Type B pancreatic cell (in vitro differentiated cells): ENCODE data around the gene LPIN1. TPM values are rescaled to one million over a fixed set of nuclear protein-coding genes. Genes with fewer than 3 reads are reported as not detected.
"Not testable (repeated sequence)": the region's sequence is repeated elsewhere in the genome, so short reads cannot be mapped to it uniquely, and the experiment has no call there.

Experiments used
- DNase-seq: peaks from one replicate; pipeline ENCODE4 v3.0.0; 2021; ENCODE audit warnings: mixed read lengths; ENCODE audit not compliant: unreplicated experiment; ENCODE audit errors: extremely low spot score
- H3K27ac Mint-ChIP-seq: 2 replicates; pipeline ENCODE4 v1.8.0; 2021; ENCODE audit warnings: mild to moderate bottlenecking, mixed read lengths
- H3K27me3 Mint-ChIP-seq: 2 replicates; pipeline ENCODE4 v1.8.0; 2021; ENCODE audit warnings: mixed read lengths
- H3K36me3 Mint-ChIP-seq: 2 replicates; pipeline ENCODE4 v1.8.0; 2021; ENCODE audit warnings: mixed read lengths
- H3K4me1 Mint-ChIP-seq: one replicate; pipeline ENCODE4 v1.8.0; 2021; ENCODE audit warnings: mixed read lengths; ENCODE audit not compliant: unreplicated experiment
- H3K4me3 Mint-ChIP-seq: 2 replicates; pipeline ENCODE4 v1.8.0; 2021; ENCODE audit warnings: mild to moderate bottlenecking, mixed read lengths
- H3K9me3 Mint-ChIP-seq: 2 replicates; pipeline ENCODE4 v1.8.0; 2021; ENCODE audit warnings: mixed read lengths
- CTCF ChIP-seq: fragments of 200-600 bp; sonication (generic); conservative IDR thresholded peaks from 2 replicates; pipeline ENCODE4 v1.5.0; 2021; ENCODE audit warnings: antibody characterized with exemption, mild to moderate bottlenecking
- total RNA-seq: library from RNA; stranded (reverse); gene quantifications from 2 replicates; pipeline ENCODE4 v1.2.1, GENCODE V29; 2021; ENCODE audit warnings: low replicate concordance

LPIN1 gene
- total RNA-seq, 1 donor from 2014 or later: 26.8 TPM

- Mint-ChIP-seq H3K27me3 (no peaks in the 10 kb centered on the region), H3K9me3 (peaks cover 4% of the 10 kb centered on the region), H3K4me1 (peaks cover 8% of the 10 kb centered on the region), H3K36me3 (peaks cover 4% of the 10 kb centered on the region), H3K4me3 (no peak overlapping the region), H3K27ac (no peak overlapping the region)
- no peak for TF ChIP-seq CTCF
- DNase-seq: no peak
Measured at GRCh38 chr2:11858883-11859282, 112.5 kb downstream of the LPIN1 start.

- peaks cover 16% of the 10 kb centered on the region for H3K4me1 Mint-ChIP-seq
- H3K9me3 Mint-ChIP-seq, H3K27me3 Mint-ChIP-seq: not testable (repeated sequence)
Measured at GRCh38 chr2:11859975-11860374, 113.5 kb downstream of the LPIN1 start.

GRCh38 chr2:11861044-11861443 is 114.6 kb downstream of the LPIN1 start:
- Mint-ChIP-seq H3K27ac (no peak overlapping the region), H3K4me3 (no peak overlapping the region), H3K27me3 (no peaks in the 10 kb centered on the region), H3K36me3 (peaks cover 7% of the 10 kb centered on the region), H3K9me3 (peaks cover 4% of the 10 kb centered on the region), H3K4me1 (peaks cover 21% of the 10 kb centered on the region)
- DNase-seq: no peak
- TF ChIP-seq CTCF: no peak

More at GRCh38 chr2:11859975-11860374, 113.5 kb downstream of the LPIN1 start:
- not testable (repeated sequence) for DNase-seq, H3K36me3 Mint-ChIP-seq, H3K4me3 Mint-ChIP-seq, H3K27ac Mint-ChIP-seq

- Mint-ChIP-seq H3K36me3 (peaks cover 7% of the 10 kb centered on the region), H3K27me3 (no peaks in the 10 kb centered on the region), H3K27ac (no peak overlapping the region), H3K9me3 (peaks cover 4% of the 10 kb centered on the region), H3K4me3 (no peak overlapping the region), H3K4me1 (peaks cover 23% of the 10 kb centered on the region)
- no peak for TF ChIP-seq CTCF
- DNase-seq: no peak
Measured at GRCh38 chr2:11862049-11862448, 115.6 kb downstream of the LPIN1 start.

- H3K4me1 Mint-ChIP-seq: peaks cover 23% of the 10 kb centered on the region
- no peak overlapping the region for H3K4me3 Mint-ChIP-seq
- peaks cover 3% of the 10 kb centered on the region for H3K36me3 Mint-ChIP-seq
- no peaks in the 10 kb centered on the region for H3K9me3 Mint-ChIP-seq
- H3K27ac Mint-ChIP-seq: no peak overlapping the region
- no peak for TF ChIP-seq CTCF
- H3K27me3 Mint-ChIP-seq: no peaks in the 10 kb centered on the region
- DNase-seq: no peak
Measured at GRCh38 chr2:11863103-11863502, 116.7 kb downstream of the LPIN1 start.

- no peak for DNase-seq
- peaks cover 3% of the 10 kb centered on the region for H3K36me3 Mint-ChIP-seq
- peak overlapping the region; percentile 59 for H3K27ac Mint-ChIP-seq
- no peaks in the 10 kb centered on the region for H3K9me3 Mint-ChIP-seq
- H3K4me3 Mint-ChIP-seq: peak overlapping the region; percentile 64
- H3K4me1 Mint-ChIP-seq: peaks cover 23% of the 10 kb centered on the region
- H3K27me3 Mint-ChIP-seq: no peaks in the 10 kb centered on the region
- TF ChIP-seq CTCF: peak; percentile 97
Measured at GRCh38 chr2:11863513-11864328, 117.3 kb downstream of the LPIN1 start.
